K562 (cell line): Measurements from ENCODE around the gene NELL1. TPM values are rescaled to one million over a fixed set of nuclear protein-coding genes. Genes with fewer than 3 reads are reported as not detected.

Experiments used
- ATAC-seq: fragments of 200-7000 bp; cut with Tn5 transposase; 3 replicates; pipeline ENCODE4 v1.9.1; 2020; ENCODE audit warnings: moderate library complexity
- BruUV-seq: library from RNA; stranded (reverse); fragments of 400-500 nt; replicated peaks from 2 replicates; lab custom pipeline; 2021; lab: Mats Ljungman, UMichigan
- CTCF ChIA-PET: fragments of 300-600 bp; formaldehyde crosslinking; extraction: SDS; loops from one replicate; lab custom pipeline; 2021; ENCODE audit warnings: low intra/inter-chr PET ratio; lab: Yijun Ruan, JAX
- POLR2A ChIA-PET: fragments of 300-600, 350-650 bp; sonication (Branson Sonifier 250); formaldehyde crosslinking; extraction: SDS; loops from one replicate; lab custom pipeline; 2021; ENCODE audit warnings: antibody characterized with exemption, inconsistent platforms; lab: Yijun Ruan, JAX
- DNase-seq, 4 experiments: peaks; one replicate each; pipeline versions ENCODE4 v3.0.0 to v3.0.0-alpha.2; 2011 to 2018; ENCODE audit warnings: low spot score in 3 of 4, mixed read lengths in 3 of 4; ENCODE audit errors: extremely low read depth in 1 of 4
- FAIRE-seq: peaks from 2 replicates; lab custom pipeline; 2011; peaks lifted over from hg19 to GRCh38; lab: Jason Lieb, UNC
- H2AFZ ChIP-seq: 2 replicates; pipeline ENCODE4 v1.6.0; 2011; ENCODE audit warnings: low read depth, low read length, control low read depth, inconsistent platforms
- H3K27ac ChIP-seq: fragments of 200-600 bp; 3 replicates; pipeline ENCODE4 v1.8.0; 2011; ENCODE audit warnings: low read depth, mild to moderate bottlenecking, control low read depth, inconsistent platforms, low read length, moderate library complexity, mixed read lengths; ENCODE audit errors: extremely low read depth
- H3K27me3 ChIP-seq, 2 experiments: fragments of 300-600 bp in 1 of 2; 2 replicates in 1 of 2; 3 replicates in 1 of 2; pipeline versions ENCODE4 v1.6.0 to v1.8.0; 2011; ENCODE audit warnings: inconsistent platforms in 2 of 2, low read length in 2 of 2, mild to moderate bottlenecking in 1 of 2, mixed read lengths in 1 of 2, moderate library complexity in 1 of 2; ENCODE audit not compliant: control insufficient read depth in 2 of 2, insufficient read depth in 2 of 2
- H3K36me3 ChIP-seq: fragments of 300-600 bp; 3 replicates; pipeline ENCODE4 v1.8.0; 2011; ENCODE audit warnings: mild to moderate bottlenecking, low read length, inconsistent platforms; ENCODE audit not compliant: control insufficient read depth, insufficient read depth
- H3K4me1 ChIP-seq, 2 experiments: fragments of 200-600 bp in 1 of 2; replicated peaks in 1 of 2; 2 replicates in 1 of 2; 3 replicates in 1 of 2; pipeline versions ENCODE4 v1.5.1 to v1.8.0; 2011; ENCODE audit warnings: inconsistent platforms in 2 of 2, low read length in 2 of 2, mild to moderate bottlenecking in 1 of 2, mixed read lengths in 1 of 2, moderate library complexity in 1 of 2; ENCODE audit not compliant: control insufficient read depth in 2 of 2, insufficient read depth in 2 of 2
- H3K4me2 ChIP-seq: 2 replicates; pipeline ENCODE4 v1.6.1; 2011; ENCODE audit warnings: low read length, control low read depth, inconsistent platforms, mixed read lengths; ENCODE audit not compliant: insufficient read depth
- H3K4me3 ChIP-seq: fragments of 200-600 bp; sonication (generic), shearing (Covaris generic); 2 replicates; pipeline ENCODE4 v1.5.1; 2016; ENCODE audit warnings: control low read depth, inconsistent platforms
- H3K79me2 ChIP-seq: fragments of 200-600 bp; 3 replicates; pipeline ENCODE4 v1.8.0; 2011; ENCODE audit warnings: low read length, inconsistent platforms; ENCODE audit not compliant: control insufficient read depth, insufficient read depth
- H3K9ac ChIP-seq, 2 experiments: 2 replicates each; pipeline versions ENCODE4 v1.6.0 to v1.6.1; 2011; ENCODE audit warnings: low read depth in 2 of 2, low read length in 2 of 2, control low read depth in 1 of 2, inconsistent platforms in 1 of 2, mild to moderate bottlenecking in 1 of 2, mixed read lengths in 1 of 2; ENCODE audit not compliant: insufficient read depth in 1 of 2
- H3K9me1 ChIP-seq: one replicate; pipeline ENCODE4 v1.6.0; 2011; ENCODE audit warnings: inconsistent platforms, mild to moderate bottlenecking, low read length, moderate library complexity; ENCODE audit not compliant: control insufficient read depth, insufficient read depth
- H3K9me3 ChIP-seq: replicated peaks from 2 replicates; pipeline ENCODE4 v1.5.1; 2011; ENCODE audit warnings: low read depth, low read length, inconsistent platforms; ENCODE audit not compliant: control insufficient read depth, insufficient read depth
- H4K20me1 ChIP-seq: replicated peaks from 2 replicates; pipeline ENCODE4 v1.6.1; 2011; ENCODE audit warnings: low read length, inconsistent platforms, mixed read lengths; ENCODE audit not compliant: control insufficient read depth, insufficient read depth
- ZNF41 ChIP-seq: fragments of 250-450 bp; sonication (Bioruptor Pico); conservative IDR thresholded peaks from 2 replicates; pipeline ENCODE4 v1.4.0; 2020; ENCODE audit warnings: mild to moderate bottlenecking
- ZNF592 ChIP-seq: fragments of 450-650 bp; IDR thresholded peaks from 2 replicates; pipeline ENCODE4 v1.6.1; 2017; ENCODE audit warnings: antibody characterized with exemption, mild to moderate bottlenecking
- in situ Hi-C: fragments of 300-500 bp; cut with MboI; formaldehyde crosslinking; loops from 4 replicates; pipeline ENCODE4 v1.15.0; 2018; ENCODE audit warnings: inconsistent platforms, mixed read lengths
- intact Hi-C: fragments of 100-400 bp; cut with micrococcal nuclease; formaldehyde crosslinking; loops from 2 replicates; pipeline ENCODE4 v1.14.2; 2022
- polyA plus RNA-seq, 8 experiments: library from polyadenylated mRNA; depleted of rRNA in 4 of 8; stranded (reverse) in 5 of 8; unstranded in 3 of 8; fragments of >200 nt; fragmentation: Nextera tagmentation in 2 of 8; fragmentation: Illumina TruSeq in 1 of 8; extraction: Ambion mirVana in 2 of 8; extraction: Trizol in 1 of 8; gene quantifications; 2 replicates each; pipeline versions ENCODE4 v1.2.1 to v1.2.3, GENCODE V29; 2011 to 2014; ENCODE audit warnings: inconsistent platforms in 1 of 8, missing spikeins in 1 of 8
- total RNA-seq, 7 experiments: library from RNA; depleted of rRNA in 6 of 7; stranded (reverse); fragments of >200 nt in 6 of 7; fragmentation: Illumina TruSeq in 2 of 7; extraction: Trizol in 2 of 7; gene quantifications; 2 replicates each; pipeline versions ENCODE4 v1.2.1 to v1.2.3, GENCODE V29; 2011 to 2021; ENCODE audit warnings: low replicate concordance in 1 of 7
- TF ChIP-seq, protein P1 (sequence below): fragments of 450-650 bp; formaldehyde crosslinking; IDR thresholded peaks from 2 replicates; pipeline ENCODE4 v1.4.0; 2020; ENCODE audit warnings: mild to moderate bottlenecking, mixed read lengths

NELL1 gene
- total and polyA plus RNA-seq, 9 of the 15 experiments (the other 6 are each of a cell fraction or from before 2014, with no cell fraction given): not detected

GRCh38 chr11:21180182-21180581 lies 510.8 kb downstream of the NELL1 start (continued):
- TF ChIP-seq ZNF592: no peak
- TF ChIP-seq, all 486 proteins: peak for 0

GRCh38 chr11:21185959-21186358 lies 516.6 kb downstream of the NELL1 start:
- Histone ChIP-seq H3K9me3 (no peaks in the 10 kb centered on the region), H3K4me1 (no peaks in the 10 kb centered on the region), H3K79me2 (no peaks in the 10 kb centered on the region), H3K36me3 (no peaks in the 10 kb centered on the region), H4K20me1 (no peaks in the 10 kb centered on the region), H3K4me3 (no peak overlapping the region), H3K9me1 (no peaks in the 10 kb centered on the region), H3K4me2 (no peak overlapping the region), H3K27me3 (no peaks in the 10 kb centered on the region), H2AFZ (no peak overlapping the region), H3K9ac (no peak overlapping the region), H3K27ac (no peak overlapping the region)
- ATAC-seq (no peak), FAIRE-seq (no peak), DNase-seq (no peak)
- CTCF ChIA-PET: no interaction called here
- TF ChIP-seq, protein P1, sequence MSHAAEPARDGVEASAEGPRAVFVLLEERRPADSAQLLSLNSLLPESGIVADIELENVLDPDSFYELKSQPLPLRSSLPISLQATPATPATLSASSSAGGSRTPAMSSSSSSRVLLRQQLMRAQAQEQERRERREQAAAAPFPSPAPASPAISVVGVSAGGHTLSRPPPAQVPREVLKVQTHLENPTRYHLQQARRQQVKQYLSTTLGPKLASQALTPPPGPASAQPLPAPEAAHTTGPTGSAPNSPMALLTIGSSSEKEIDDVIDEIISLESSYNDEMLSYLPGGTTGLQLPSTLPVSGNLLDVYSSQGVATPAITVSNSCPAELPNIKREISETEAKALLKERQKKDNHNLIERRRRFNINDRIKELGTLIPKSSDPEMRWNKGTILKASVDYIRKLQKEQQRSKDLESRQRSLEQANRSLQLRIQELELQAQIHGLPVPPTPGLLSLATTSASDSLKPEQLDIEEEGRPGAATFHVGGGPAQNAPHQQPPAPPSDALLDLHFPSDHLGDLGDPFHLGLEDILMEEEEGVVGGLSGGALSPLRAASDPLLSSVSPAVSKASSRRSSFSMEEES (CRISPR knock-in tag): peak; percentile 73
- no peak for TF ChIP-seq ZNF41 (CRISPR knock-in tag)
- POLR2A ChIA-PET: no interaction called here
- no TSS peak for BruUV-seq
- in situ Hi-C loops: no loop called here
- intact Hi-C loops: no loop called here
